Inflammatory macrophage (primary cell): ENCODE measurements around the gene WDR26.
A peak's percentile ranks its signal among the peaks of the same experiment; 100 is the strongest.

Experiments used
- DNase-seq, 2 donors: peaks; one replicate each; pipeline ENCODE4 v3.0.0-alpha.2; 2020 to 2022

WDR26 gene

DNA sequence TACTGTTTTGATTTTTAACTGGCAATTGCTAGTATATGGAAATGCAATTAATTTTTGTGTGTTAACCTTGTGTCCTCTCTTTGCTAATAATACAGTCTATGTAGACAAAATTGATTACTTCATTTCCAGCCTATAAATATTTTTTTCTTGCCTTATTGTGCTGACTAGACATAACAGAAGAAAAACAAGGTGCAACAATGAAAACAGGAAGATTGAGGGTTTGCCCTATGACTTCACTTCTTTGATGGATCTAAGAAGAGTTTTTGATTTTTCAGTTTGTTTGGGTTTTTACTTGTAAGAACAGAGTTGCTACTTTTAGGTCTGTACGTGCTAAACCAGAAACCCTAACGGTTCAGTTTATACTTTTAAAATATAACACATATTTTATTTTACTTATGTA, 86.5 kb downstream of the WDR26 start:
- no peak for DNase-seq

DNA sequence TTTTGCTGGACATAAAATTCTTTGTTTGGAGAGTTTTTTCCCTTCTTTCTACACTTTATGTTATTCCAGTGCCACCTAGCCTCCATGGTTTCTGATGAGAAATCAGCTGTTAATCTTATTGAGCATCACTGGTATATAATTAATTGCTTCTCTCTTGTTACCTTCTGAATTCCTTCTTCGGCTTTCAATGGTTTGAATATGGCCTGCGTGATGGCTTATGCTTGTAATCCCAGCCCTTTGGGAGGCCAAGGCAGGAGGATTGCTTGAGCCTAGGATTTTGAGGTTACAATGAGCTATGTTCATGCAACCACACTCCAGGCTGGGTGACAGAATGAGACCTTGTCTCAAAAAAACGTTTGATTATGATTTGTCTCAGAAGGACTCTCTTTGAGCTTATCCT, 90.9 kb downstream of the WDR26 start:
- DNase-seq, result peak in 1 of 2 donors; percentile 8

DNA sequence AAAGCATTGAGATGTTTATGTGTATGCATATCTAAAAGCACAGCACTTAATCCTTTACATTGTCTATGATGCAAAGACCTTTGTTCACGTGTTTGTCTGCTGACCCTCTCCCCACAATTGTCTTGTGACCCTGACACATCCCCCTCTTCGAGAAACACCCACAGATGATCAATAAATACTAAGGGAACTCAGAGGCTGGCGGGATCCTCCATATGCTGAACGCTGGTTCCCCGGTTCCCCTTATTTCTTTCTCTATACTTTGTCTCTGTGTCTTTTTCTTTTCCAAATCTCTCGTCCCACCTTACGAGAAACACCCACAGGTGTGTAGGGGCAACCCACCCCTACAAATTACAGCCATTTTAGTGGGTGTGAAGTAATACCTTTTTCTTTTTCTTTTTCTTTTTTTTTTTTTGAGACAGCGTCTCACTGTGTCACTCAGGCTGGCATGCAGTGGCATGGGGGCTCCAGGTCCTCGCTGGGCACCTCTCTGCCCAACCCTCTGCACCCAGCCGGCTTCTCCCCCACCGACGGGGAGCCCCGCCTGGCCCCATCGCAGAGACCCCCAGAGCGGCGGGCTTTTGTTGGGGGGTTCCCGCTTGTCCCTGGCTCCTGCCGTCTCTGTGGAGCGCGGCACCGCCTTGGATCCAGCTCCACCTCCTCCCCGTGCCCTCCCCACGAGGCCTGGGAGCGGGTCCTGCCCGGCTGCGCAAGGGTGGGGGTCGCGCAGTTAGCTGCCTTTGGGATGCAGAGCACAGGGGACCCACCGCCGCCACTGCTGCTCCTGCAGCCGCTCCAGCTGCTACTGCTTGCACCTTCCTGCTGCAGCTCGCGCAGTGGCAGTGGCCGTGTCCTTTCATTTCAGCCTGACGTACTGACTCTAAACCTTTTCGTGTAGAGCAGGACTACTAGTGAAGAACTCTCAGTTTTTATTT, 93.9 kb downstream of the WDR26 start:
- peak; percentile 18 to 39 for DNase-seq

DNA sequence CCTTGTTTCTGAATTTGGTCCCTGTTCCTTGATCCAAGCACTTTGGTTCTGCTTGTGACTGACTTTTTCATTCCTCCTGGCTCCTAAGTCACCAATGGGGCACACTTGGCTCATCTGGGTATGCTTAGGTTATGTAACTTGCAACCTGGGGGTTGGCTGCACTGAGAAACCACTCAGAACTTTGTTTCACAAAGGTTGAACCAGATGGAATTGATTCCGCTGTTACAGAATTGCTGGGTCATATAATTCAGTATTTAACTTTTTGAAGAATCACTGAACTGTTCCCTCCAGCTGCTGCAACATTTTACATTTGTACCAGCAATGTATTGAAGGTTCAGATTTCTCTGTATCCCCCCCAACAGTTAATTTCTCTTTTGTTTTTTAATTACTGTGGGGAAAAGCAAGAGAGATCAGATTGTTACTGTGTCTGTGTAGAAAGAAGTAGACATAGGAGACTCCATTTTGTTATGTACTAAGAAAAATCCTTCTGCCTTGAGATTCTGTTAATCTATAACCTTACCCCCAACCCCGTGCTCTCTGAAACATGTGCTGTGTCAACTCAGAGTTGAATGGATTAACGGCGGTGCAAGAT, 95.1 kb downstream of the WDR26 start:
- DNase-seq, result no peak

DNA sequence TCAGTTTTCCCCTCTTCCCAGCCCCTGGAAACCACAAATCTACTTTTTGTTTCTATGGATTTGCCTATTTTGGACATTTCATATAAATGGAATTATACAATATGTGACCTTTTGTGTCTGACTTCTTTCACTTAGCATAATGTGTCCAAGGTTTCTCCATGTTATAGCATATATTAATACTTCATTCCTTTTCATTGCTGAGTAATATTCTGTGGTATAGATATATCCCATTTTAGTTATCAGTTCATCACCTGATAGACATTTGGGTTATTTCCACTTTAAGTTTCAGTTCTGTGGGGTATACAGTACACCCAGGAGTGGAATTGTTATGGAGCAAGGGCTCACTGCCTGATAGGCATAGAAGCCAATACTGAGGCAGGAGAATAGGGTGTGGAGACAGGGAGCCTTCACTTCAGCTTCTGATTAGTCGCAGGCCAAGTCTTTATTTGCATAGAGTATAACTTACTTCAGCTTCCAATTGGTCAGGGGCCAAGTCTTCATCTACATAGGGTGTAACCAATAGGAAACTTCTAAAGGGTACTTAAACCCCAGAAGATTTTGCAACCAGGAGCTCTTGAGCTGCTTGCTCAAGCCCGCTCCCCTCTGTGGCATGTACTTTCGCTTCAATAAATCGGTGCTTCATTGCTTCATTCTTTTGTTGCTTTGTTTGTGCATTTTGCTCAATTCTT, 96.3 kb downstream of the WDR26 start:
- DNase-seq, result peak; percentile 30 to 34
